Parathyroid adenoma (tissue), 2 donors: ENCODE results near the gene CD47.

Experiments
- H2AFZ ChIP-seq: fragments of 300-600 bp; sonication (generic); one replicate; pipeline ENCODE4 v1.7.0; 2017; ENCODE audit warnings: antibody characterized with exemption, mild to moderate bottlenecking
- H3K27ac ChIP-seq: fragments of 300-600 bp; sonication (generic); one replicate; pipeline ENCODE4 v1.7.0; 2017
- H3K27me3 ChIP-seq: fragments of 300-600 bp; sonication (generic); one replicate; pipeline ENCODE4 v1.7.0; 2017; ENCODE audit warnings: low read length; ENCODE audit not compliant: control insufficient read depth, insufficient read depth
- H3K36me3 ChIP-seq: fragments of 300-600 bp; sonication (generic); one replicate; pipeline ENCODE4 v1.7.0; 2017; ENCODE audit warnings: low read length; ENCODE audit not compliant: control insufficient read depth, insufficient read depth
- H3K4me1 ChIP-seq: fragments of 300-600 bp; sonication (generic); one replicate; pipeline ENCODE4 v1.7.0; 2017; ENCODE audit warnings: control low read depth
- H3K4me2 ChIP-seq: fragments of 300-600 bp; sonication (generic); one replicate; pipeline ENCODE4 v1.7.0; 2017; ENCODE audit warnings: low read length
- H3K4me3 ChIP-seq: fragments of 300-600 bp; sonication (generic); one replicate; pipeline ENCODE4 v1.7.0; 2017; ENCODE audit warnings: low read depth, low read length
- H3K79me2 ChIP-seq: fragments of 300-600 bp; sonication (generic); one replicate; pipeline ENCODE4 v1.7.0; 2017; ENCODE audit warnings: control low read depth
- H3K9ac ChIP-seq: fragments of 300-600 bp; sonication (generic); one replicate; pipeline ENCODE4 v1.7.0; 2017; ENCODE audit warnings: mild to moderate bottlenecking
- H3K9me3 ChIP-seq: fragments of 300-600 bp; sonication (generic); one replicate; pipeline ENCODE4 v1.7.0; 2017; ENCODE audit warnings: low read length; ENCODE audit not compliant: control insufficient read depth
- CTCF ChIP-seq: fragments of 300-600 bp; sonication (generic); IDR thresholded peaks from one replicate; pipeline ENCODE4 v1.7.0; 2017; ENCODE audit warnings: antibody characterized with exemption, mild to moderate bottlenecking
- donor health status: primary hyperparathyroidism.

CD47 gene

DNA sequence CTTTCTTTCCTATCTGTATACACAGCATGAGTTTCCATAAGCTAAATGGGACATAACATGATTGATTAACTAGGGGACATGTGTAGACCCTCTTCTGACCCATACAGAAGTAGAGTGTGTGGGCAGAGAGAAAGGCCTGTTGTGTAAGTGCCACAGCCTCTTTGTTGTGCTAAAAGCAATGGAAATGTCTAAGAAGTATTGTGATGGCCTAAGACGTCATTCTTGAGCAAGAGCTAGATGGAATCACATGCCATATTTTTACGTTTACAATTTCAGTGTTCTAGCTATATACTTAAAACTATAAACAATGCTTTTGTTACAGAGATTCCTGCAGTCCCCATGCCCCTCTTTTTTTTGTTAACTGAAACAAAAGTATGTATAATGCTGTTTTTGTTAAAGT is 61.9 kb downstream of the CD47 start:
- H3K27me3 ChIP-seq = no peaks in the 10 kb centered on the region
- H2AFZ ChIP-seq = no peak overlapping the region
- H3K36me3 ChIP-seq = no peaks in the 10 kb centered on the region
- H3K79me2 ChIP-seq = no peaks in the 10 kb centered on the region
- H3K4me1 ChIP-seq = peaks cover 5% of the 10 kb centered on the region
- H3K9ac ChIP-seq = no peak overlapping the region
- H3K9me3 ChIP-seq = no peaks in the 10 kb centered on the region
- H3K27ac ChIP-seq = no peak overlapping the region
- H3K4me2 ChIP-seq = no peak overlapping the region
- no peak for TF ChIP-seq CTCF
- no peak overlapping the region for H3K4me3 ChIP-seq

- H2AFZ ChIP-seq = no peak overlapping the region
- H3K27ac ChIP-seq = no peak overlapping the region
- H3K9me3 ChIP-seq = no peaks in the 10 kb centered on the region
- no peaks in the 10 kb centered on the region for H3K27me3 ChIP-seq
- H3K4me1 ChIP-seq = no peaks in the 10 kb centered on the region
- H3K4me2 ChIP-seq = no peak overlapping the region
- no peak for TF ChIP-seq CTCF
- H3K79me2 ChIP-seq = no peaks in the 10 kb centered on the region
- no peak overlapping the region for H3K9ac ChIP-seq
- no peaks in the 10 kb centered on the region for H3K36me3 ChIP-seq
- H3K4me3 ChIP-seq = no peak overlapping the region
Observed at GRCh38 chr3:108025177-108025576, 65.7 kb downstream of the CD47 start.

- H3K27me3 ChIP-seq = no peaks in the 10 kb centered on the region
- no peak for TF ChIP-seq CTCF
- H3K9ac ChIP-seq = no peak overlapping the region
- H3K9me3 ChIP-seq = no peaks in the 10 kb centered on the region
- H3K27ac ChIP-seq = no peak overlapping the region
- H3K79me2 ChIP-seq = no peaks in the 10 kb centered on the region
- no peak overlapping the region for H3K4me2 ChIP-seq
- no peak overlapping the region for H2AFZ ChIP-seq
- H3K4me3 ChIP-seq = no peak overlapping the region
- no peaks in the 10 kb centered on the region for H3K4me1 ChIP-seq
- no peaks in the 10 kb centered on the region for H3K36me3 ChIP-seq
Observed at GRCh38 chr3:108024146-108024850, 66.5 kb downstream of the CD47 start.

DNA sequence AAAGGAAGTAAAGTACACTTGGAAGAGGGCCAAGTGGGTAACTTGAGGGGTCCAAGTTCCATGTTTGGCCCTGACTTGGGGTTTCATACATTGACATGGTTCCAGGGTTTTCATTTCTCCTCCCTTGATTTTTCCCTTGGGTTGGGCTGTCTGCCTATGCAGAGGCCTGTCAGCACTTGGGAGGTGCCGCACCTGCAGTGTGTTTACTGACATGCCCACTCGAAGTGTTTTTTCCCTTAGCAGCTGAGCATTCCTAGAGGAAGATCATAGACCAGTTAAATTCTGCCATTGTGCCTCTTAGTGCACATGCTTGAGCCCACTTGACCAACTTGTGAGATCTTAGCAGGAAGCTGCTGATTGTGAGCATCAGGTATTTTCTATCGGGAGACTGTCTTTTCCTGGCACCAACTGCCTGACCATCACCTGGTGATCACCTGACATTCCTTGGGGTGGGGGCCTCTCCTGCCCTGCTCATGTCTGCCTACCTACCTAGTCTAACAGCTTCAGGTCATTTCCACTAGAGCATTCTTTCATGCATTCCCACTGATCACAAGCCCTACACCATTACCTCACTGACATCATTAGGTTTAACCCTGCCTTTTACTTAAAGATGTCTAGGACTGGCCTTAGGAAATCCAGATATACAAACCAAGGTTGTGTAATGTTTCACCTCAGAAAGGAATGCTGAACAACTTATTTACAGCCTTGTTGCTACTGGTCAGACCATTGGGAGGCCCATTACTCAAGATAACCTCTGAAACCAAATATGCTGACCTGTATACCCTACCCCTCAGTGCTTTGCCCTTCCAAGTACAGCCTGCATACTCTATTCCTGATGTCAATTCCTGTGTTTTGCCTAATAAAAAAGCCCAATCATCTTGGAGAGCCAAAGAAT is 68.3 kb downstream of the CD47 start:
- no peaks in the 10 kb centered on the region for H3K9me3 ChIP-seq
- H3K27me3 ChIP-seq = no peaks in the 10 kb centered on the region
- no peak overlapping the region for H2AFZ ChIP-seq
- H3K4me2 ChIP-seq = no peak overlapping the region
- TF ChIP-seq CTCF = no peak
- no peak overlapping the region for H3K27ac ChIP-seq
- H3K9ac ChIP-seq = no peak overlapping the region
- H3K36me3 ChIP-seq = no peaks in the 10 kb centered on the region
- no peaks in the 10 kb centered on the region for H3K4me1 ChIP-seq
- H3K4me3 ChIP-seq = no peak overlapping the region
- H3K79me2 ChIP-seq = no peaks in the 10 kb centered on the region
